ENCODE results near the gene PDE1C.

The PDE1C gene

GRCh38 chr7:32075612-32076011 is 5.4 kb upstream of the PDE1C start:
- no peak for DNase-seq (ENCODE audit: extremely low read depth in 1 of 2, low read depth in 1 of 2)

- DNase-seq (ENCODE audit: extremely low read depth in 1 of 2, low read depth in 1 of 2) = no peak
Observed at GRCh38 chr7:32074787-32075585, 4.8 kb upstream of the PDE1C start.

- DNase-seq (ENCODE audit: extremely low read depth in 1 of 2, low read depth in 1 of 2) = no peak
Observed at GRCh38 chr7:32073533-32073932, 3.3 kb upstream of the PDE1C start.

GRCh38 chr7:32072397-32072796 is 2.2 kb upstream of the PDE1C start:
- no peak for DNase-seq (ENCODE audit: extremely low read depth in 1 of 2, low read depth in 1 of 2)

GRCh38 chr7:32071466-32072091 is 1.4 kb upstream of the PDE1C start:
- no peak for DNase-seq (ENCODE audit: extremely low read depth in 1 of 2, low read depth in 1 of 2)

GRCh38 chr7:32070051-32070405 is 179 bp downstream of the PDE1C start:
- DNase-seq (ENCODE audit: extremely low read depth in 1 of 2, low read depth in 1 of 2) = no peak

GRCh38 chr7:32069116-32069650 is 1.0 kb downstream of the PDE1C start:
- DNase-seq (ENCODE audit: extremely low read depth in 1 of 2, low read depth in 1 of 2) = no peak

GRCh38 chr7:32068411-32069101 is 1.7 kb downstream of the PDE1C start:
- DNase-seq (ENCODE audit: extremely low read depth in 1 of 2, low read depth in 1 of 2) = no peak

GRCh38 chr7:32066441-32066840 is 3.8 kb downstream of the PDE1C start:
- DNase-seq (ENCODE audit: extremely low read depth in 1 of 2, low read depth in 1 of 2) = no peak

- DNase-seq (ENCODE audit: extremely low read depth in 1 of 2, low read depth in 1 of 2) = no peak
Observed at GRCh38 chr7:32063614-32064013, 6.6 kb downstream of the PDE1C start.

- DNase-seq (ENCODE audit: extremely low read depth in 1 of 2, low read depth in 1 of 2) = no peak
Observed at GRCh38 chr7:32062150-32062549, 8.1 kb downstream of the PDE1C start.

- no peak for DNase-seq (ENCODE audit: extremely low read depth in 1 of 2, low read depth in 1 of 2)
Observed at GRCh38 chr7:32061346-32061745, 8.9 kb downstream of the PDE1C start.

- DNase-seq (ENCODE audit: extremely low read depth in 1 of 2, low read depth in 1 of 2) = no peak
Observed at GRCh38 chr7:32059289-32060011, 10.8 kb downstream of the PDE1C start.

- no peak for DNase-seq (ENCODE audit: extremely low read depth in 1 of 2, low read depth in 1 of 2)
Observed at GRCh38 chr7:32058002-32058401, 12.2 kb downstream of the PDE1C start.

GRCh38 chr7:32056767-32057166 is 13.4 kb downstream of the PDE1C start:
- DNase-seq (ENCODE audit: extremely low read depth in 1 of 2, low read depth in 1 of 2) = no peak

- no peak for DNase-seq (ENCODE audit: extremely low read depth in 1 of 2, low read depth in 1 of 2)
Observed at GRCh38 chr7:32053204-32053603, 17.0 kb downstream of the PDE1C start.

GRCh38 chr7:32051128-32051527 is 19.1 kb downstream of the PDE1C start:
- no peak for DNase-seq (ENCODE audit: extremely low read depth in 1 of 2, low read depth in 1 of 2)

- no peak for DNase-seq (ENCODE audit: extremely low read depth in 1 of 2, low read depth in 1 of 2)
Observed at GRCh38 chr7:32049599-32049998, 20.6 kb downstream of the PDE1C start.

GRCh38 chr7:32048970-32049491 is 21.2 kb downstream of the PDE1C start:
- DNase-seq (ENCODE audit: extremely low read depth in 1 of 2, low read depth in 1 of 2) = no peak

- no peak for DNase-seq (ENCODE audit: extremely low read depth in 1 of 2, low read depth in 1 of 2)
Observed at GRCh38 chr7:32047801-32048200, 22.4 kb downstream of the PDE1C start.

- DNase-seq (ENCODE audit: extremely low read depth in 1 of 2, low read depth in 1 of 2) = no peak
Observed at GRCh38 chr7:32047075-32047474, 23.1 kb downstream of the PDE1C start.
